GM20000 (cell line): ENCODE measurements around the gene PPP1R27.

Experiments used
- DNase-seq: peaks from one replicate; pipeline ENCODE4 v3.0.0; 2012; ENCODE audit warnings: low spot score
- TF ChIP-seq, protein P1 (sequence below): IDR thresholded peaks from 2 replicates; pipeline ENCODE4 v1.5.1; 2012; ENCODE audit warnings: mild to moderate bottlenecking, control low read depth; ENCODE audit errors: extremely low read depth, missing control alignments

Gene PPP1R27

DNA sequence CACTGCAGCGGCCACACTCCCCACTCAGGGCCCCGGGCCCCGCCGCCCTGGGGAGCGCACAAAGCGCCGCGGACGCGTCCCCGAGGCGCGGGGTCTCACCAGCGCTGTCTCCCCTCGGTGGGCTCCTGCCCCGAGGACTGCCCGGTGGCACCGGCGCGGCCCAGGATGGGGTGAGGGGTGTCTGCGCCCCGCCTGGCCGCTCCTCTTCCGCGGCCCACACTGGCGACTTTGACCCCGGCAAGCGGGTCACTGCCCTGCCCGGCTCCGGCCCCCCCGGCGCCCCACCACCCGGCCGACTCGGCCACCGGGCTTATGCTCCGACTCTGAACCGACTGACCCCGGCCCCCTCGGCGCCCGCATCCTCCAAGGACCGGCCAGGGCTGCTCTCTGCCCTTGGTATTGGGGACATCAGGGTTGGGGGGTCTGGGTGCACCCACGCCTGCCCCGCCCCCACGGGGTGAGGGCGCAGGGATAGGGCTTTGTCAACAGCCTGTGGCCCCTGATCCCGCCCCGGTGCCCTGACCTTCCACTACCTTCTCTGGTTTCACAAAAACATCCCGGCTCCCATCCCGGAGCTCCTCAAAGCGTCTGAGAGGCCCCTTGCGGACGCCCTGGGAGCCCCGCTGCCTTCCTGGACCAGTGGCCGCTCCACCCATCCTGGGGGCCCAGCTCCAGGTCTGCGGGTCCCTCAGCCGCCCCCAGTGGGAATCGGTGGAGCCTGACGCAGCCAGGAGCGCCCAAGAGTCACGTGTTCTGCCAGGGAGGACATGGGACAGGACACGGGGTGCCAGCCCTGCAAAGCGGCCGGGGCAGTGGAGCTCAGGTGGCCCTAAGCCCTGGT, 30.1 kb downstream of the PPP1R27 start:
- TF ChIP-seq, protein P1, sequence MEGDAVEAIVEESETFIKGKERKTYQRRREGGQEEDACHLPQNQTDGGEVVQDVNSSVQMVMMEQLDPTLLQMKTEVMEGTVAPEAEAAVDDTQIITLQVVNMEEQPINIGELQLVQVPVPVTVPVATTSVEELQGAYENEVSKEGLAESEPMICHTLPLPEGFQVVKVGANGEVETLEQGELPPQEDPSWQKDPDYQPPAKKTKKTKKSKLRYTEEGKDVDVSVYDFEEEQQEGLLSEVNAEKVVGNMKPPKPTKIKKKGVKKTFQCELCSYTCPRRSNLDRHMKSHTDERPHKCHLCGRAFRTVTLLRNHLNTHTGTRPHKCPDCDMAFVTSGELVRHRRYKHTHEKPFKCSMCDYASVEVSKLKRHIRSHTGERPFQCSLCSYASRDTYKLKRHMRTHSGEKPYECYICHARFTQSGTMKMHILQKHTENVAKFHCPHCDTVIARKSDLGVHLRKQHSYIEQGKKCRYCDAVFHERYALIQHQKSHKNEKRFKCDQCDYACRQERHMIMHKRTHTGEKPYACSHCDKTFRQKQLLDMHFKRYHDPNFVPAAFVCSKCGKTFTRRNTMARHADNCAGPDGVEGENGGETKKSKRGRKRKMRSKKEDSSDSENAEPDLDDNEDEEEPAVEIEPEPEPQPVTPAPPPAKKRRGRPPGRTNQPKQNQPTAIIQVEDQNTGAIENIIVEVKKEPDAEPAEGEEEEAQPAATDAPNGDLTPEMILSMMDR: no peak
- no peak for DNase-seq

DNA sequence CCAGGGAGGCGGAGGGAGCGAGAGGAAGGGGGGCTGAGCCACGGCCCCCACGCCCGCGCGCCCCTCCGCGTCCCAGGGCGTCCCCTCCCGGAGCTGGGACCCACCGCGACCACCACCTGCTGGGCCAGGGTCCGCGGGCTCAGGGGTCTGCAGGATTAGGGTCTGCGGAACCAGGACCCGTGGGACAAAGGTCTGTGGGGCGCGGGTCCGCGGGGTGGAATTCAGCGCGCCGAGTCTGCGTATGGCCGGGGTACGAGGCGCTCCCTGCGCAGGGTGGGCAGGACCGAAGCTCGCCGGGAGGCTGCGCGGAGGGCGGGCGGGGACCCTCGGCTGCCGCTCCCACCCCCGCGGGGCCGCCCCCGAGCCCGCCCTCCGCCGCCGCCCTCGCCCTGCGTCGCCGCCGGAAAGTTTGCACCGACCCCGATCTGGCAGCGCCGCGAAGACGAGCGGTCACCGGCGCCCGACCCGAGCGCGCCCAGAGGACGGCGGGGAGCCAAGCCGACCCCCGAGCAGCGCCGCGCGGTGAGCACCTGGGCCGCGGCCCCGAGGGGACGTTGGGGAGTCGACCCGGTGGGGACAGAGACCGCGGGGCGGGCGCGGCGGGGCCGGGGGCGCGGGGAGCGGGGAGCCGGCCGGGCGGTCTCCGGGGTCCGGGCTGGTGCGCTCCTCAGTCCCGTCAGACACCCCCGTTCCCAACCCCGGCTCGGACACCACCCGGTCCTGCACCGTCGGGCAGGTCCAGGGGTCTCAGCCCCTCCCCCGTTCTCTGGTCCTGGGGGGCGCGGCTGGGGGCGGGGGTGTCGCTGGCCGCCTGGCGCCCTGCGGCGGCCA, 30.9 kb downstream of the PPP1R27 start, which contains the start of gene GCGR:
GCGR (plus strand) TSS at position 423 of the 831 bp plus-strand sequence. CDS start 4,869 bp downstream, outside the sequence.
- DNase-seq: no peak
- TF ChIP-seq, protein P1: no peak

DNA sequence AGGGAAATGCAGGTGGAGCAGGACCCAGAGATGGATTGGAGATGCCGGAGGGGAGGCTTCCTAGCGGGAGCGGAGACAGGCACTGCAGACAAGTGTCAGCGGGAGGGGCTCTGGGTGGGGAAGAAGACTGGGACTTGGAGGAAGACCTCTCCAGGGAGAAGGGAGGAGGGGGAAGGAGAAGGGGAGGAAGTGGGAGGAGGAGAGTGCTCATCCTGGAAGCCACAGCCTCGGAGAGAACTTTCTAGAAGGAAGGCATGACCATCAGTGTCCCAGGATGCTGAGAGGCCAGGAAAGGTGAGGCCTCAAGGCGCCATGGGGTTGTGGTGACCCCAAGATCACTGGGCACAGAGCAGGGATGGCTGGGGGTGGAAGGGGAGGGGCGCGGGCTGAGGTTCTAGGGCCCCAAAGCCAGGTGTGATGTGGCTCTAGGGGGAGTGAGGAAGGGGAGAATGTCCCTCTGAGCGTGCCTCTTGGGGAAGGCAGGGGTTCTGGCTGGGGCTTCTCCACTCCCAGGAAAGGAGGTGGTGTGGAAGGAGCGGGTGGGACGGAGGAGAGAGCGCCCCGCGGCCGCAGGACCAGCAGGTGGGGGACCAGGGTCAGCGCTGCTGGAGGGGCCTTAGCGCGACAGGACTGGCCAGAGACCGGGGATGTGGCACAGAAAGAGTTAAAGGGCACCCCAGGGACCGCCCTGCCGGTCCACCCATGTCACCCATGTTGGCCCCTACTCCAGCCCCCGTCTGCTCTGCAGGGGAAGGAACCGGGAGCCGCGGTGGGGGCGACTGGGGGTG, 31.8 kb downstream of the PPP1R27 start:
- TF ChIP-seq, protein P1: no peak
- DNase-seq: no peak

DNA sequence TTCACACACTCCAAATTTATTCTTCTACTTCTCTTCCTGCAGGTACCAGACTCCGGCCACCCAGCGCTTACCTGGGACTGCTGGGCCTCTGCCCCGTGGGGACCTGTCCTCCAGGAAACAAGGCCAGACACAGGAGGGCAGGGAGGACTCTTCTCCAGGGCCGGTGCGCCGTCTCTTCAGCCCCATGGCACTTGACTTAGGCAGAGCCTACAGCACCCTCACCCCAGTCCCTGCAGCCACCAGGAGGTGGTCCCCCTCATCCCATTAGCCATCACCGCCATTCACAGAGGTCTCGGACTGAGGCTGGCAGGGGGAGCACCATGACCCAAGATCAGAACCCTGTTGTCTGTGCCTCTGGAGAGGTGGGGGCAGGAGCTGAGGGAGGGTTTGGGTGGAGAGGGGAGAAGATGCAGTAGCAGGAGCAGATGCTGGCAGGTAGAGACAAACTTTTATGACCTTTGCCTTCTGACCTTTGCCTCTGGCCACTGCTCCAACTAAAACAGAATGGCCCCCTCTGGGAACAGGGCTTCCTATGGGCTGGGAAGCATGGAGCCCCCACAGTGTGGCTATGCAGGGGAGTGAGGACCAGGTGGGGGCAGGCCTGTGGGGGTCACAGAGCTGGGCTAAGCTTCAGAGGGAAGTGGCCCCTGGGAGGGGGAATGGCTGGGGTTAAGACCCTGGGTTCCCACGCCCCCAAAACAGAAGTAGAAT, 32.6 kb downstream of the PPP1R27 start:
- TF ChIP-seq, protein P1: no peak
- no peak for DNase-seq

DNA sequence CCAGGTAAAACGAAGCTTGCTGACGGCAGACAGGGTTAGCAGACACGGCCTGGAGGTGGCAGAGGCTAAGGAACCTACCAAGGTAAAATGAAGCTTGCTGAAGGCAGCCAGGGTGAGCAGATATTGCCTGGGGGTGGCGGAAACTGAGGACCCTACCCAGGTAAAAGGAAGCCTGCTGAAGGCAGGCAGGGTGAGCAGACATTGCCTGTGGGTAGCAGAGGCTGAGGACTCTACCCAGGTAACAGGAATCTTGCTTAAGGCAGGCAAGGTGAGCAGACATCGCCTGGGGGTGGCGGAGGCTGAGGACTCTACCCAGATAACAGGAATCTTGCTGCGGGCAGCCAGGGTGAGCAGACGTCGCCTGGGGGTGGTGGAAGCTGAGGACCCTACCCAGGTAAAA, 33.5 kb downstream of the PPP1R27 start:
- TF ChIP-seq, protein P1: no peak
- no peak for DNase-seq

DNA sequence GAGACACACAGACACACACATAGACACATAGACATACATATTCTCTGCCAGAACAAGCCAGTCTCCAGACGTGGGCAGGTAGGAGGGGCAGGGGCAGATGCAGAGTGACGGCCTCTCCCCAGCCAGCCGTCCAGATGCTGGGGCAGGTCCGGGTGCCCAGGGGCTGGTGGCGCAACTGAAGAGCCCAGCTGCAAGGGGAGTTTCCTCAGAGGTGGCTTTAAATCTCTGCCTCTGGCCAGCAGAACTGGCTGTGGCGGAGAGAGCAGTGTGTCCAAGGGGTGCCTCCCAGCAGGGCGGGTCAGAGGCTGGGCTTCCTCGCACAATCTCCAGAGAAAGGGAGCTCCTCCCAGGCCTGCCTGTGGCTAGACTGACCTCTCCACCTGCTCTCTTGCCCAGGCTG, 40.3 kb downstream of the PPP1R27 start:
- TF ChIP-seq, protein P1: no peak
- no peak for DNase-seq
